CD4-positive, alpha-beta T cell treated with Interleukin-6 at 100 ng/mL for 8 hours (primary cell): ENCODE data around the gene PHKB.
"Not testable (repeated sequence)": the region's sequence is repeated elsewhere in the genome, so short reads cannot be mapped to it uniquely, and the experiment has no call there.

Source experiments
- DNase-seq: peaks from one replicate; pipeline ENCODE4 v3.0.0-alpha.2; 2020; ENCODE audit warnings: mixed read lengths, low spot score

The PHKB gene

GRCh38 chr16:47460711-47461597 is at the start of gene PHKB, which contains the start of gene ITFG1:
PHKB (plus strand) TSS chr16:47461331; CDS start chr16:47461351, 20 bp downstream.
ITFG1 (minus strand) TSS chr16:47461063; CDS start chr16:47461045, 18 bp downstream.
- DNase-seq = peak; percentile 93

GRCh38 chr16:47413041-47413440 is 48.1 kb upstream of the PHKB start:
- DNase-seq = no peak

GRCh38 chr16:47416869-47417268 is 44.3 kb upstream of the PHKB start:
- no peak for DNase-seq

GRCh38 chr16:47424846-47425245 is 36.3 kb upstream of the PHKB start:
- DNase-seq = no peak

- no peak for DNase-seq
Measured at GRCh38 chr16:47426806-47427205, 34.3 kb upstream of the PHKB start.

GRCh38 chr16:47431960-47432359 is 29.2 kb upstream of the PHKB start:
- no peak for DNase-seq

- not testable (repeated sequence) for DNase-seq
Measured at GRCh38 chr16:47434274-47434673, 26.9 kb upstream of the PHKB start.

- DNase-seq = not testable (repeated sequence)
Measured at GRCh38 chr16:47440066-47440465, 21.1 kb upstream of the PHKB start.

- not testable (repeated sequence) for DNase-seq
Measured at GRCh38 chr16:47442884-47443283, 18.2 kb upstream of the PHKB start.

- DNase-seq = no peak
Measured at GRCh38 chr16:47446431-47446830, 14.7 kb upstream of the PHKB start.

- DNase-seq = no peak
Measured at GRCh38 chr16:47448830-47449575, 12.1 kb upstream of the PHKB start.

- DNase-seq = no peak
Measured at GRCh38 chr16:47449788-47450187, 11.3 kb upstream of the PHKB start.

- no peak for DNase-seq
Measured at GRCh38 chr16:47458331-47458730, 2.8 kb upstream of the PHKB start.

- no peak for DNase-seq
Measured at GRCh38 chr16:47459603-47460002, 1.5 kb upstream of the PHKB start.

GRCh38 chr16:47460359-47460710 is 796 bp upstream of the PHKB start:
- no peak for DNase-seq

- DNase-seq = no peak
Measured at GRCh38 chr16:47461598-47462266, 601 bp downstream of the PHKB start.

GRCh38 chr16:47463771-47464624 is 2.9 kb downstream of the PHKB start:
- no peak for DNase-seq

- no peak for DNase-seq
Measured at GRCh38 chr16:47465919-47466630, 4.9 kb downstream of the PHKB start.

- no peak for DNase-seq
Measured at GRCh38 chr16:47467501-47467900, 6.4 kb downstream of the PHKB start.

- not testable (repeated sequence) for DNase-seq
Measured at GRCh38 chr16:47468070-47468689, 7.0 kb downstream of the PHKB start.
